OCI-LY7 (cell line): ENCODE data around the gene NAMPT.

Experiments
- EZH2phosphoT487 ChIP-seq: fragments of 200-600 bp; sonication (generic); IDR thresholded peaks from 2 replicates; pipeline ENCODE4 v1.6.1; 2018; ENCODE audit warnings: low read depth, borderline replicate concordance, mild to moderate bottlenecking, mixed run types, antibody characterized with exemption, low read length, moderate library complexity, mixed read lengths
- TF ChIP-seq, protein P1 (sequence below): fragments of 200-600 bp; sonication (generic); conservative IDR thresholded peaks from 2 replicates; pipeline ENCODE4 v1.5.1; 2014; ENCODE audit warnings: mild to moderate bottlenecking, antibody characterized with exemption, low read length, moderate library complexity, mixed read lengths

DNA sequence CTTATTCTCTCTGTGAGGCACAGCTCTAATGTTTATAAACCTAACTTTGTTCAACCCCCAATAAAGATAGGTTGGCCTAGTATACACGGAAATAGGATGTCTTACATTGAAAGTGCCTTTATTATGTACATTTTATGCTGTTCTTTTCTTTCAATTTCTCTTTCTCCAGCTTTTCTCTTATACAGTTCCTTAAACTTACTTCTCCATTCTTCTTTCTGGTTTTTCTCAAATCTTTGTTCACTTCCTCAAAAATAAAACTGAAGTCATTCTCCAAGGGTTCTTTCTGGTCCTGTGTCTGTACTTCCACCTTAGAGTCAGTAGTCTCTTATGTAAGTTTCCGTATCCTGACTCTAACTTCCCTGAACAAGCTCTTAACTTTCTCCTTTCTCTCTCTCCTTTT is 29.2 kb upstream of the NAMPT start:
- TF ChIP-seq, protein P1, sequence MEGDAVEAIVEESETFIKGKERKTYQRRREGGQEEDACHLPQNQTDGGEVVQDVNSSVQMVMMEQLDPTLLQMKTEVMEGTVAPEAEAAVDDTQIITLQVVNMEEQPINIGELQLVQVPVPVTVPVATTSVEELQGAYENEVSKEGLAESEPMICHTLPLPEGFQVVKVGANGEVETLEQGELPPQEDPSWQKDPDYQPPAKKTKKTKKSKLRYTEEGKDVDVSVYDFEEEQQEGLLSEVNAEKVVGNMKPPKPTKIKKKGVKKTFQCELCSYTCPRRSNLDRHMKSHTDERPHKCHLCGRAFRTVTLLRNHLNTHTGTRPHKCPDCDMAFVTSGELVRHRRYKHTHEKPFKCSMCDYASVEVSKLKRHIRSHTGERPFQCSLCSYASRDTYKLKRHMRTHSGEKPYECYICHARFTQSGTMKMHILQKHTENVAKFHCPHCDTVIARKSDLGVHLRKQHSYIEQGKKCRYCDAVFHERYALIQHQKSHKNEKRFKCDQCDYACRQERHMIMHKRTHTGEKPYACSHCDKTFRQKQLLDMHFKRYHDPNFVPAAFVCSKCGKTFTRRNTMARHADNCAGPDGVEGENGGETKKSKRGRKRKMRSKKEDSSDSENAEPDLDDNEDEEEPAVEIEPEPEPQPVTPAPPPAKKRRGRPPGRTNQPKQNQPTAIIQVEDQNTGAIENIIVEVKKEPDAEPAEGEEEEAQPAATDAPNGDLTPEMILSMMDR, result no peak
- TF ChIP-seq EZH2phosphoT487, result no peak
